ENCODE results near the gene CD52. TPM values are rescaled to one million over a fixed set of nuclear protein-coding genes. Genes with fewer than 3 reads are reported as not detected.

Gene CD52
- total and polyA plus RNA-seq, 2 experiments from 2014 or later = 7.3 TPM; not detected in 1

DNA sequence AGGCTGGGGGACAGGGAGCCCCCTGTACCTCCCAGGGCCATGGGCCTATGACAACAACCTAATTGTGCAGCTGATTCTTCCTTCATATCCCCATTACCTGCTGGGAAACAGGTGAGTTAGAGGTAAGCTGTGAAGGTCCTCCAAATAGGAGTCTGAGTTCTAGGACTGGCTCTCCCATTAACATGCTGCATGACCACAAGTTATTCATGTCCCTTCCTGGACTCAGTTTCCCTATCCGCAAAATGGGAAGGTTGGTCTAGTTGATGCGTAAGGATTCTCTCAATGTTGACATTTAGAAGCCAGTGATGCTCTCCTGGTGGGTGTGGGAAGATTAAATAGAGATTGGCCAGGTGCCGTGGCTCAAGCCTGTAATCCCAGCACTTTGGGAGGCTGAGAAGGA is 50.7 kb downstream of the CD52 start:
- Mint-ChIP-seq H3K9me3 (no peaks in the 10 kb centered on the region), H3K36me3 (ENCODE audit: low read depth) (no peaks in the 10 kb centered on the region), H3K27me3 (ENCODE audit: insufficient read depth, low read depth, poor library complexity) (peaks cover 11% of the 10 kb centered on the region), H3K4me3 (no peak overlapping the region; the same call in 2 of the 3 replicates), H3K4me1 (peaks cover 5% of the 10 kb centered on the region; the same call in 2 of the 3 replicates), H3K27ac (no peak overlapping the region)
- no peak overlapping the region for H3K27ac ChIP-seq (ENCODE audit: low read depth)
- no peak overlapping the region for H3K4me2 ChIP-seq
- H3K4me3 ChIP-seq = no peak overlapping the region
- H3F3A ChIP-seq (replicated peaks; ENCODE audit: low read depth) = 0 out of 2 replicates have a peak, but pooled peaks cover 3% of the 10 kb centered on the region
- H2AFZ ChIP-seq = no peak overlapping the region
- H3K79me2 ChIP-seq (replicated peaks; ENCODE audit: insufficient read depth) = no peaks in the 10 kb centered on the region
- no peaks in the 10 kb centered on the region for H3K36me3 ChIP-seq (ENCODE audit: insufficient read depth)
- DNase-seq (ENCODE audit: low spot score) (no peak), ATAC-seq (no peak)
- no peaks in the 10 kb centered on the region for H3K4me1 ChIP-seq (ENCODE audit: insufficient read depth)
- TF ChIP-seq, protein P1, sequence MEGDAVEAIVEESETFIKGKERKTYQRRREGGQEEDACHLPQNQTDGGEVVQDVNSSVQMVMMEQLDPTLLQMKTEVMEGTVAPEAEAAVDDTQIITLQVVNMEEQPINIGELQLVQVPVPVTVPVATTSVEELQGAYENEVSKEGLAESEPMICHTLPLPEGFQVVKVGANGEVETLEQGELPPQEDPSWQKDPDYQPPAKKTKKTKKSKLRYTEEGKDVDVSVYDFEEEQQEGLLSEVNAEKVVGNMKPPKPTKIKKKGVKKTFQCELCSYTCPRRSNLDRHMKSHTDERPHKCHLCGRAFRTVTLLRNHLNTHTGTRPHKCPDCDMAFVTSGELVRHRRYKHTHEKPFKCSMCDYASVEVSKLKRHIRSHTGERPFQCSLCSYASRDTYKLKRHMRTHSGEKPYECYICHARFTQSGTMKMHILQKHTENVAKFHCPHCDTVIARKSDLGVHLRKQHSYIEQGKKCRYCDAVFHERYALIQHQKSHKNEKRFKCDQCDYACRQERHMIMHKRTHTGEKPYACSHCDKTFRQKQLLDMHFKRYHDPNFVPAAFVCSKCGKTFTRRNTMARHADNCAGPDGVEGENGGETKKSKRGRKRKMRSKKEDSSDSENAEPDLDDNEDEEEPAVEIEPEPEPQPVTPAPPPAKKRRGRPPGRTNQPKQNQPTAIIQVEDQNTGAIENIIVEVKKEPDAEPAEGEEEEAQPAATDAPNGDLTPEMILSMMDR (conservative IDR thresholded peaks at IDR 0.05; ENCODE audit: low read depth in 2 of 2) = no peak
- TF ChIP-seq STAT1 (IDR thresholded peaks at IDR 0.05; ENCODE audit: unreplicated experiment) (no peak), NANOG (IDR thresholded peaks at IDR 0.05; ENCODE audit: borderline replicate concordance) (no peak), EZH2 (IDR thresholded peaks at IDR 0.05; ENCODE audit: low read depth, unreplicated experiment) (no peak), EZH2phosphoT487 (IDR thresholded peaks at IDR 0.05; ENCODE audit: unreplicated experiment) (no peak), JUNB (IDR thresholded peaks at IDR 0.05; ENCODE audit: unreplicated experiment) (no peak), POLR2AphosphoS5 (IDR thresholded peaks at IDR 0.05; ENCODE audit: low read depth) (no peak), ZNF331 (CRISPR knock-in tag; IDR thresholded peaks at IDR 0.05; ENCODE audit: low read depth) (no peak), CREB1 (CRISPR knock-in tag; IDR thresholded peaks at IDR 0.05; ENCODE audit: low read depth) (no peak), ZNF114 (CRISPR knock-in tag; IDR thresholded peaks at IDR 0.05) (no peak)
- TF ChIP-seq, protein P2, sequence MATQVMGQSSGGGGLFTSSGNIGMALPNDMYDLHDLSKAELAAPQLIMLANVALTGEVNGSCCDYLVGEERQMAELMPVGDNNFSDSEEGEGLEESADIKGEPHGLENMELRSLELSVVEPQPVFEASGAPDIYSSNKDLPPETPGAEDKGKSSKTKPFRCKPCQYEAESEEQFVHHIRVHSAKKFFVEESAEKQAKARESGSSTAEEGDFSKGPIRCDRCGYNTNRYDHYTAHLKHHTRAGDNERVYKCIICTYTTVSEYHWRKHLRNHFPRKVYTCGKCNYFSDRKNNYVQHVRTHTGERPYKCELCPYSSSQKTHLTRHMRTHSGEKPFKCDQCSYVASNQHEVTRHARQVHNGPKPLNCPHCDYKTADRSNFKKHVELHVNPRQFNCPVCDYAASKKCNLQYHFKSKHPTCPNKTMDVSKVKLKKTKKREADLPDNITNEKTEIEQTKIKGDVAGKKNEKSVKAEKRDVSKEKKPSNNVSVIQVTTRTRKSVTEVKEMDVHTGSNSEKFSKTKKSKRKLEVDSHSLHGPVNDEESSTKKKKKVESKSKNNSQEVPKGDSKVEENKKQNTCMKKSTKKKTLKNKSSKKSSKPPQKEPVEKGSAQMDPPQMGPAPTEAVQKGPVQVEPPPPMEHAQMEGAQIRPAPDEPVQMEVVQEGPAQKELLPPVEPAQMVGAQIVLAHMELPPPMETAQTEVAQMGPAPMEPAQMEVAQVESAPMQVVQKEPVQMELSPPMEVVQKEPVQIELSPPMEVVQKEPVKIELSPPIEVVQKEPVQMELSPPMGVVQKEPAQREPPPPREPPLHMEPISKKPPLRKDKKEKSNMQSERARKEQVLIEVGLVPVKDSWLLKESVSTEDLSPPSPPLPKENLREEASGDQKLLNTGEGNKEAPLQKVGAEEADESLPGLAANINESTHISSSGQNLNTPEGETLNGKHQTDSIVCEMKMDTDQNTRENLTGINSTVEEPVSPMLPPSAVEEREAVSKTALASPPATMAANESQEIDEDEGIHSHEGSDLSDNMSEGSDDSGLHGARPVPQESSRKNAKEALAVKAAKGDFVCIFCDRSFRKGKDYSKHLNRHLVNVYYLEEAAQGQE (IDR thresholded peaks at IDR 0.05; ENCODE audit: unreplicated experiment) = no peak
- TF ChIP-seq, protein P3, sequence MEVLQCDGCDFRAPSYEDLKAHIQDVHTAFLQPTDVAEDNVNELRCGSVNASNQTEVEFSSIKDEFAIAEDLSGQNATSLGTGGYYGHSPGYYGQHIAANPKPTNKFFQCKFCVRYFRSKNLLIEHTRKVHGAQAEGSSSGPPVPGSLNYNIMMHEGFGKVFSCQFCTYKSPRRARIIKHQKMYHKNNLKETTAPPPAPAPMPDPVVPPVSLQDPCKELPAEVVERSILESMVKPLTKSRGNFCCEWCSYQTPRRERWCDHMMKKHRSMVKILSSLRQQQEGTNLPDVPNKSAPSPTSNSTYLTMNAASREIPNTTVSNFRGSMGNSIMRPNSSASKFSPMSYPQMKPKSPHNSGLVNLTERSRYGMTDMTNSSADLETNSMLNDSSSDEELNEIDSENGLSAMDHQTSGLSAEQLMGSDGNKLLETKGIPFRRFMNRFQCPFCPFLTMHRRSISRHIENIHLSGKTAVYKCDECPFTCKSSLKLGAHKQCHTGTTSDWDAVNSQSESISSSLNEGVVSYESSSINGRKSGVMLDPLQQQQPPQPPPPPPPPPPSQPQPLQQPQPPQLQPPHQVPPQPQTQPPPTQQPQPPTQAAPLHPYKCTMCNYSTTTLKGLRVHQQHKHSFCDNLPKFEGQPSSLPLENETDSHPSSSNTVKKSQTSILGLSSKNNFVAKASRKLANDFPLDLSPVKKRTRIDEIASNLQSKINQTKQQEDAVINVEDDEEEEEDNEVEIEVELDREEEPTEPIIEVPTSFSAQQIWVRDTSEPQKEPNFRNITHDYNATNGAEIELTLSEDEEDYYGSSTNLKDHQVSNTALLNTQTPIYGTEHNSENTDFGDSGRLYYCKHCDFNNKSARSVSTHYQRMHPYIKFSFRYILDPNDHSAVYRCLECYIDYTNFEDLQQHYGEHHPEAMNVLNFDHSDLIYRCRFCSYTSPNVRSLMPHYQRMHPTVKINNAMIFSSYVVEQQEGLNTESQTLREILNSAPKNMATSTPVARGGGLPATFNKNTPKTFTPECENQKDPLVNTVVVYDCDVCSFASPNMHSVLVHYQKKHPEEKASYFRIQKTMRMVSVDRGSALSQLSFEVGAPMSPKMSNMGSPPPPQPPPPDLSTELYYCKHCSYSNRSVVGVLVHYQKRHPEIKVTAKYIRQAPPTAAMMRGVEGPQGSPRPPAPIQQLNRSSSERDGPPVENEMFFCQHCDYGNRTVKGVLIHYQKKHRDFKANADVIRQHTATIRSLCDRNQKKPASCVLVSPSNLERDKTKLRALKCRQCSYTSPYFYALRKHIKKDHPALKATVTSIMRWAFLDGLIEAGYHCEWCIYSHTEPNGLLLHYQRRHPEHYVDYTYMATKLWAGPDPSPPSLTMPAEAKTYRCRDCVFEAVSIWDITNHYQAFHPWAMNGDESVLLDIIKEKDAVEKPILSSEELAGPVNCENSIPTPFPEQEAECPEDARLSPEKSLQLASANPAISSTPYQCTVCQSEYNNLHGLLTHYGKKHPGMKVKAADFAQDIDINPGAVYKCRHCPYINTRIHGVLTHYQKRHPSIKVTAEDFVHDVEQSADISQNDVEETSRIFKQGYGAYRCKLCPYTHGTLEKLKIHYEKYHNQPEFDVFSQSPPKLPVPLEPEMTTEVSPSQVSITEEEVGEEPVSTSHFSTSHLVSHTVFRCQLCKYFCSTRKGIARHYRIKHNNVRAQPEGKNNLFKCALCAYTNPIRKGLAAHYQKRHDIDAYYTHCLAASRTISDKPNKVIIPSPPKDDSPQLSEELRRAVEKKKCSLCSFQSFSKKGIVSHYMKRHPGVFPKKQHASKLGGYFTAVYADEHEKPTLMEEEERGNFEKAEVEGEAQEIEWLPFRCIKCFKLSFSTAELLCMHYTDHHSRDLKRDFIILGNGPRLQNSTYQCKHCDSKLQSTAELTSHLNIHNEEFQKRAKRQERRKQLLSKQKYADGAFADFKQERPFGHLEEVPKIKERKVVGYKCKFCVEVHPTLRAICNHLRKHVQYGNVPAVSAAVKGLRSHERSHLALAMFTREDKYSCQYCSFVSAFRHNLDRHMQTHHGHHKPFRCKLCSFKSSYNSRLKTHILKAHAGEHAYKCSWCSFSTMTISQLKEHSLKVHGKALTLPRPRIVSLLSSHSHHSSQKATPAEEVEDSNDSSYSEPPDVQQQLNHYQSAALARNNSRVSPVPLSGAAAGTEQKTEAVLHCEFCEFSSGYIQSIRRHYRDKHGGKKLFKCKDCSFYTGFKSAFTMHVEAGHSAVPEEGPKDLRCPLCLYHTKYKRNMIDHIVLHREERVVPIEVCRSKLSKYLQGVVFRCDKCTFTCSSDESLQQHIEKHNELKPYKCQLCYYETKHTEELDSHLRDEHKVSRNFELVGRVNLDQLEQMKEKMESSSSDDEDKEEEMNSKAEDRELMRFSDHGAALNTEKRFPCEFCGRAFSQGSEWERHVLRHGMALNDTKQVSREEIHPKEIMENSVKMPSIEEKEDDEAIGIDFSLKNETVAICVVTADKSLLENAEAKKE (CRISPR knock-in tag; IDR thresholded peaks at IDR 0.05) = no peak
- TF ChIP-seq, protein P4, sequence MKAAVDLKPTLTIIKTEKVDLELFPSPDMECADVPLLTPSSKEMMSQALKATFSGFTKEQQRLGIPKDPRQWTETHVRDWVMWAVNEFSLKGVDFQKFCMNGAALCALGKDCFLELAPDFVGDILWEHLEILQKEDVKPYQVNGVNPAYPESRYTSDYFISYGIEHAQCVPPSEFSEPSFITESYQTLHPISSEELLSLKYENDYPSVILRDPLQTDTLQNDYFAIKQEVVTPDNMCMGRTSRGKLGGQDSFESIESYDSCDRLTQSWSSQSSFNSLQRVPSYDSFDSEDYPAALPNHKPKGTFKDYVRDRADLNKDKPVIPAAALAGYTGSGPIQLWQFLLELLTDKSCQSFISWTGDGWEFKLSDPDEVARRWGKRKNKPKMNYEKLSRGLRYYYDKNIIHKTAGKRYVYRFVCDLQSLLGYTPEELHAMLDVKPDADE (IDR thresholded peaks at IDR 0.05) = no peak
- H3K27me3 ChIP-seq (ENCODE audit: insufficient read depth) = 0 out of 2 replicates have a peak, but pooled peaks cover 10% of the 10 kb centered on the region
- no peaks in the 10 kb centered on the region for H3K9me2 ChIP-seq (ENCODE audit: insufficient read depth)
- no peaks in the 10 kb centered on the region for H4K20me1 ChIP-seq (replicated peaks; ENCODE audit: insufficient read depth)
